Endothelial cell (in vitro differentiated cells): ENCODE data around the gene NT5DC3. TPM values are rescaled to one million over a fixed set of nuclear protein-coding genes. Genes with fewer than 3 reads are reported as not detected.

ENCODE experiments used
- DNase-seq: peaks from one replicate; pipeline ENCODE4 v3.0.0; 2021; ENCODE audit warnings: low spot score
- H3K27ac Mint-ChIP-seq: one replicate; pipeline ENCODE4 v1.8.0; 2021; ENCODE audit warnings: mixed read lengths, inconsistent platforms; ENCODE audit not compliant: unreplicated experiment
- H3K27me3 Mint-ChIP-seq: one replicate; pipeline ENCODE4 v1.8.0; 2021; ENCODE audit warnings: mild to moderate bottlenecking, moderate library complexity, mixed read lengths, inconsistent platforms; ENCODE audit not compliant: unreplicated experiment
- H3K36me3 Mint-ChIP-seq: one replicate; pipeline ENCODE4 v1.8.0; 2021; ENCODE audit warnings: mild to moderate bottlenecking, low read depth, mixed read lengths, inconsistent platforms; ENCODE audit not compliant: unreplicated experiment
- H3K4me1 Mint-ChIP-seq: one replicate; pipeline ENCODE4 v1.8.0; 2021; ENCODE audit warnings: mild to moderate bottlenecking, mixed read lengths, inconsistent platforms; ENCODE audit not compliant: unreplicated experiment
- H3K4me3 Mint-ChIP-seq: one replicate; pipeline ENCODE4 v1.8.0; 2021; ENCODE audit warnings: mild to moderate bottlenecking, mixed read lengths, inconsistent platforms; ENCODE audit not compliant: unreplicated experiment
- H3K9me3 Mint-ChIP-seq: one replicate; pipeline ENCODE4 v1.8.0; 2021; ENCODE audit warnings: mixed read lengths, inconsistent platforms; ENCODE audit not compliant: unreplicated experiment
- total RNA-seq: library from RNA; stranded (reverse); fragmentation: NEBNext Ultra II Directional; extraction: Animal tissue kit (Norgen Biotek cat#: 25700); gene quantifications from one replicate; pipeline ENCODE4 v1.2.1, GENCODE V29; 2021; ENCODE audit not compliant: unreplicated experiment
- TF ChIP-seq, protein P1 (sequence below): fragments of 200-600 bp; sonication (generic); IDR thresholded peaks from one replicate; pipeline ENCODE4 v1.5.0; 2021; ENCODE audit warnings: antibody characterized with exemption; ENCODE audit not compliant: unreplicated experiment

Gene NT5DC3
- total RNA-seq, 1 donor from 2014 or later = 1.3 TPM

- H3K36me3 Mint-ChIP-seq = no peaks in the 10 kb centered on the region
- H3K27ac Mint-ChIP-seq = no peak overlapping the region
- no peaks in the 10 kb centered on the region for H3K9me3 Mint-ChIP-seq
- TF ChIP-seq, protein P1, sequence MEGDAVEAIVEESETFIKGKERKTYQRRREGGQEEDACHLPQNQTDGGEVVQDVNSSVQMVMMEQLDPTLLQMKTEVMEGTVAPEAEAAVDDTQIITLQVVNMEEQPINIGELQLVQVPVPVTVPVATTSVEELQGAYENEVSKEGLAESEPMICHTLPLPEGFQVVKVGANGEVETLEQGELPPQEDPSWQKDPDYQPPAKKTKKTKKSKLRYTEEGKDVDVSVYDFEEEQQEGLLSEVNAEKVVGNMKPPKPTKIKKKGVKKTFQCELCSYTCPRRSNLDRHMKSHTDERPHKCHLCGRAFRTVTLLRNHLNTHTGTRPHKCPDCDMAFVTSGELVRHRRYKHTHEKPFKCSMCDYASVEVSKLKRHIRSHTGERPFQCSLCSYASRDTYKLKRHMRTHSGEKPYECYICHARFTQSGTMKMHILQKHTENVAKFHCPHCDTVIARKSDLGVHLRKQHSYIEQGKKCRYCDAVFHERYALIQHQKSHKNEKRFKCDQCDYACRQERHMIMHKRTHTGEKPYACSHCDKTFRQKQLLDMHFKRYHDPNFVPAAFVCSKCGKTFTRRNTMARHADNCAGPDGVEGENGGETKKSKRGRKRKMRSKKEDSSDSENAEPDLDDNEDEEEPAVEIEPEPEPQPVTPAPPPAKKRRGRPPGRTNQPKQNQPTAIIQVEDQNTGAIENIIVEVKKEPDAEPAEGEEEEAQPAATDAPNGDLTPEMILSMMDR = no peak
- no peaks in the 10 kb centered on the region for H3K4me1 Mint-ChIP-seq
- no peak overlapping the region for H3K4me3 Mint-ChIP-seq
- DNase-seq = no peak
- H3K27me3 Mint-ChIP-seq = peaks cover 2% of the 10 kb centered on the region
These were observed 92.2 kb downstream of the NT5DC3 start for GRCh38 chr12:103748875-103749274.

- no peak overlapping the region for H3K27ac Mint-ChIP-seq
- H3K4me3 Mint-ChIP-seq = no peak overlapping the region
- DNase-seq = no peak
- no peaks in the 10 kb centered on the region for H3K4me1 Mint-ChIP-seq
- no peaks in the 10 kb centered on the region for H3K9me3 Mint-ChIP-seq
- no peaks in the 10 kb centered on the region for H3K36me3 Mint-ChIP-seq
- TF ChIP-seq, protein P1 = no peak
- H3K27me3 Mint-ChIP-seq = peaks cover 4% of the 10 kb centered on the region
These were observed 93.0 kb downstream of the NT5DC3 start for GRCh38 chr12:103748002-103748401.

- Mint-ChIP-seq H3K4me1 (no peaks in the 10 kb centered on the region), H3K4me3 (no peak overlapping the region), H3K36me3 (no peaks in the 10 kb centered on the region), H3K9me3 (no peaks in the 10 kb centered on the region), H3K27ac (no peak overlapping the region), H3K27me3 (peaks cover 4% of the 10 kb centered on the region)
- TF ChIP-seq, protein P1 = no peak
- DNase-seq = no peak
These were observed 95.1 kb downstream of the NT5DC3 start for GRCh38 chr12:103745962-103746361.

DNA sequence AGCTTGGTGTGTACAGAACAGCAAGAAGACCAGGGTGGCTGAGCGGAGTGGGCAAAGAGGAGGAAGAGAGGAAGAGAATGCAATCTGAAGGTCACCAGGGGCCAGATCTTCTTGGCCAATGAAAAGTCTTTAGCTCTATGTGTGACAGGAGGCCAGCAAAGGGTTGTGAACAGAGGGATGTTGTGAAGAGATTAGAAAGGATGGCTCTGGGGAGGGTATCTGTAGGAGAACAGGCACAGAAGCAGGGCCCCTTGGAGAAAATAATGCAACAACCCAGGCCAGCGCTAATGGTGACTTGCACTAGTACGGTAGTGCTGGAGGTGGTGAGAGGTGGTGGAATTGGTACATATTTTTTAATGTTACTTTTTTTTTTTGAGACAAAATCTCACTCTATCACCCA, 97.2 kb downstream of the NT5DC3 start:
- H3K9me3 Mint-ChIP-seq = no peaks in the 10 kb centered on the region
- H3K4me1 Mint-ChIP-seq = no peaks in the 10 kb centered on the region
- peaks cover 4% of the 10 kb centered on the region for H3K27me3 Mint-ChIP-seq
- no peak for DNase-seq
- H3K27ac Mint-ChIP-seq = no peak overlapping the region
- TF ChIP-seq, protein P1 = no peak
- H3K36me3 Mint-ChIP-seq = no peaks in the 10 kb centered on the region
- H3K4me3 Mint-ChIP-seq = no peak overlapping the region

DNA sequence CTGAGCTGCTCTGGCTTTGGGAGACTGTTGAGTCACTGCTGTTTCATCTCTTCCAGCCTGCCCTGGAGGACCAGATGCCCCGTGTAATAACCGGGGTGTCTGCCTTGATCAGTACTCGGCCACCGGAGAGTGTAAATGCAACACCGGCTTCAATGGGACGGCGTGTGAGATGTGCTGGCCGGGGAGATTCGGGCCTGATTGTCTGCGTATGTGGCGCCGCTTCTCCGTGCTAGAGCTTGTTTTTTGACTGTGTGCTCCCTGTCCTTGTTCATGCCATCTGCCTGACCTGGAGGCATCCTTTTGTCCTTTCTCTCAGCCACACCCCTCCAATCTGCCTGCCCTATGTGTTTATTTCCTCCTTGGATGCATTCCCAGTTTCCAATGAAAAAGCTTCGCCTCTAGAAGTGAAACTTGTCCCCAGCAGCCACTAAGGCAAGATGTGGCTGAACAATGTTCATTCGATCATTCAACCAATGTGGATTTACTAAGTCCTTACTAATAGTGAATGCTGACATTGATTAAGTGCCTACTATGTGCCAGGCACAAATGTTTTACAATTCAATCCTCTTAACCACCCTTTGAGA, 98.6 kb downstream of the NT5DC3 start:
- DNase-seq = no peak
- Mint-ChIP-seq H3K4me3 (no peak overlapping the region), H3K9me3 (no peaks in the 10 kb centered on the region), H3K36me3 (no peaks in the 10 kb centered on the region), H3K27me3 (peaks cover 2% of the 10 kb centered on the region), H3K27ac (no peak overlapping the region), H3K4me1 (no peaks in the 10 kb centered on the region)
- TF ChIP-seq, protein P1 = no peak
